Ectodermal cell (in vitro differentiated cells): ENCODE measurements around the gene SMIM7.

Source experiments
- H3K27ac ChIP-seq: 2 replicates; pipeline ENCODE4 v1.7.0; 2013; ENCODE audit warnings: mild to moderate bottlenecking, low read depth, low read length; ENCODE audit not compliant: insufficient read depth, poor library complexity, severe bottlenecking
- H3K27me3 ChIP-seq: 2 replicates; pipeline ENCODE4 v1.7.0; 2013; ENCODE audit warnings: mild to moderate bottlenecking, low read length; ENCODE audit not compliant: insufficient read depth, control insufficient read depth, poor library complexity, severe bottlenecking
- H3K36me3 ChIP-seq: one replicate; pipeline ENCODE4 v1.7.0; 2013; ENCODE audit warnings: low read length; ENCODE audit not compliant: control insufficient read depth, insufficient read depth
- H3K4me1 ChIP-seq: one replicate; pipeline ENCODE4 v1.7.0; 2013; ENCODE audit warnings: low read length; ENCODE audit not compliant: control insufficient read depth, insufficient read depth
- H3K4me3 ChIP-seq: 2 replicates; pipeline ENCODE4 v1.7.0; 2013; ENCODE audit warnings: low read depth, low read length, control low read depth; ENCODE audit not compliant: insufficient read depth
- H3K9me3 ChIP-seq: 2 replicates; pipeline ENCODE4 v1.7.0; 2013; ENCODE audit warnings: mild to moderate bottlenecking, low read length, moderate library complexity; ENCODE audit not compliant: control insufficient read depth
- WGBS, 2 experiments: methylation state at CpG; one replicate each; pipeline ENCODE4 v1.1.7; 2013; ENCODE audit warnings: missing lambda C conversion rate in 2 of 2; 5-methylcytosine and 5-hydroxymethylcytosine counted together

SMIM7 gene

DNA sequence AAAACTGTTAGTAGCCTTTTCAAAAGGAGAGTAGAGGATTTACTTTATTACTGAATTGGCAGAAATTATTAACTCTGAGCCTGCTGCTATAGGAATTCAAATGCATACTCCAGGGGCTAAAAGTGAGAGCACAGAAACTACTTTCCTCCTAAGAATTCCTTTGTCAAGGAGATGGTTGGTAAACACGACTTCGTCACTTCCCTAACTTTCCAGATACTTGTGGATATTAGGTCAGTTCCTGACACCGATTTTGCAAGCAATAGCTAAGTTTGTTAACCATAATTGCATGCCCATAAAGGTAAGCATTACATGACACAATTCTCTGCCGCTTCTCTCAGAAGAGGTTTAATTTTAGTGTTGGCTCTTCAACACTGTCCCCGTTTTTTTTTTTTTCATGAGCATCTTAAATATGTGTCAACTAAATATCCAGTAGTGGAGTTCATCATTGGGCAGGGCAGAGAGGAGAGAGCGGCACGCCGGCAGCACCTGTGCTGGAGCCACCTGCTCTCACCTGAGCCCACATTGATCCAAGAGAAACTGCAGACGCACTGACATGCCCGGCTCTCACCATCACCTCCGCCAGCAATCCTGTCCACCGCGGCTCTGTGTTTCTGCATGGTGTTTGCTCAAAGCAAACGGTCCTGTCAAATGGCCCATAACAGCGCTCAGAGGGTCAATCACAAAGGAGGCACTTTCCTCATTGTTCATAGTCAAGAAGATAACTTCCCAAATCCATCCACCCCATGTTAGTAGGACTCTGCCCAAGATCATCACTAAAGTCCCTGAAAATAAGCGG, 34.6 kb downstream of the SMIM7 start:
- Histone ChIP-seq H3K9me3 (no peaks in the 10 kb centered on the region), H3K36me3 (no peaks in the 10 kb centered on the region), H3K4me1 (peaks cover 4% of the 10 kb centered on the region), H3K4me3 (no peak overlapping the region), H3K27me3 (no peaks in the 10 kb centered on the region), H3K27ac (no peak overlapping the region)
- 91 to 93% methylated on average over 16 of the region's 16 CpGs for WGBS, 2 experiments

GRCh38 chr19:16624236-16624635, 35.7 kb downstream of the SMIM7 start:
- no peaks in the 10 kb centered on the region for H3K36me3 ChIP-seq
- no peaks in the 10 kb centered on the region for H3K27me3 ChIP-seq
- 93% methylated on average over 10 of the region's 10 CpGs for WGBS, 2 experiments
- H3K27ac ChIP-seq, result no peak overlapping the region
- no peaks in the 10 kb centered on the region for H3K9me3 ChIP-seq
- H3K4me3 ChIP-seq, result no peak overlapping the region
- peaks cover 4% of the 10 kb centered on the region for H3K4me1 ChIP-seq

GRCh38 chr19:16623576-16623975, 36.4 kb downstream of the SMIM7 start:
- Histone ChIP-seq H3K9me3 (no peaks in the 10 kb centered on the region), H3K36me3 (no peaks in the 10 kb centered on the region), H3K27ac (no peak overlapping the region), H3K4me1 (peaks cover 4% of the 10 kb centered on the region), H3K27me3 (no peaks in the 10 kb centered on the region), H3K4me3 (no peak overlapping the region)
- WGBS, 2 experiments, result 90 to 94% methylated on average over 6 of the region's 6 CpGs

DNA sequence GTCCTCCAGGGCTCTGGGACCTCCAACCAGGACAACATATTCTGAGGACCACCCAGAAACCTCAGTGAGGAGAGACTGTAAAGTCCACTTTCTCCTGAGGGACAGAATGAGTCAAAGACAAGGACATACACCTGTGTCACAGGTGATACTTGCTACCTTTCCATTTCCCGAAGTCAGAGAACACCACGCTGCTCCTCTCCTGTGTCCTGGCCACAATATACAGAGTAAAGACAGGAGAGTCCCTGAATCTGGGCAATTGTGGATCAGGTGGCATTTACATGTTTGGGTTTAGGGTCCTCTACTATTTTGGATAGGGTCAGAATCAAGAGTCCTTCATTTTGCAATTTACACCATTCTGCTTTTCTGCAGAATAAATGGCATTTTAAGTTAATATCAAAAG, 36.9 kb downstream of the SMIM7 start:
- H3K9me3 ChIP-seq, result no peaks in the 10 kb centered on the region
- no peaks in the 10 kb centered on the region for H3K27me3 ChIP-seq
- no peak overlapping the region for H3K27ac ChIP-seq
- H3K36me3 ChIP-seq, result no peaks in the 10 kb centered on the region
- H3K4me1 ChIP-seq, result peaks cover 4% of the 10 kb centered on the region
- 98% methylated on average over 2 of the region's 2 CpGs for WGBS, 2 experiments
- no peak overlapping the region for H3K4me3 ChIP-seq

DNA sequence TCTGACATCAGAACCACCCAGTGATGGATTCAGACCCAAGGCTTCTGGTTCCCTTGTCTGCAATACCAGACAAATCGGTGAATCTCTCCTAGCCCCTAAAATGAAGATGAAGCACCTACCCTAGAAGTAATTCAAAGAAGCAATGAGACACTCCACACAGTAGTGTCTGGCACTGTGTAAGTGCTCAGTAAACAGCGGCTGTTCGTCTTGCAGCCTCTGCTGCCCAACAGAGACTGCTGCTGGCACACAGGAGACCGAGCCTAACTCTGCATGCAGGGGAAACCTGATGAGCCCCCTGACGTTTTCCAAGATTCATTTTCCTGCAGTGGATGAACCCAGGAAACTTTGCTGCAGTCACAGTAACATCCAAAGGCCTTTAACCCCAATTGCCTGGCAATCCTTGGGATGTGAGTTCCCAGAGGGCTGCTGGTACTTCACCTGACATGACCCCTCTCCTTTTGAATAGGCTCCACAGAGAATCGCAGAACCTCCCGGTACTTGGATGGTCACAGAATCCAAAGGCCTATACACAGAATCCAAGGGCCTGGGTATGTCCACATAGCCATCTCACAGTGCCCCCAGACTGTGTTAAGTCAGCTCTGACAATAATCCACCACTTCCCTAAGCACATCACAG, 38.7 kb downstream of the SMIM7 start:
- Histone ChIP-seq H3K4me1 (peaks cover 4% of the 10 kb centered on the region), H3K27ac (no peak overlapping the region), H3K4me3 (no peak overlapping the region), H3K36me3 (no peaks in the 10 kb centered on the region), H3K27me3 (no peaks in the 10 kb centered on the region), H3K9me3 (no peaks in the 10 kb centered on the region)
- WGBS, 2 experiments, result 88 to 92% methylated on average over 7 of the region's 7 CpGs

DNA sequence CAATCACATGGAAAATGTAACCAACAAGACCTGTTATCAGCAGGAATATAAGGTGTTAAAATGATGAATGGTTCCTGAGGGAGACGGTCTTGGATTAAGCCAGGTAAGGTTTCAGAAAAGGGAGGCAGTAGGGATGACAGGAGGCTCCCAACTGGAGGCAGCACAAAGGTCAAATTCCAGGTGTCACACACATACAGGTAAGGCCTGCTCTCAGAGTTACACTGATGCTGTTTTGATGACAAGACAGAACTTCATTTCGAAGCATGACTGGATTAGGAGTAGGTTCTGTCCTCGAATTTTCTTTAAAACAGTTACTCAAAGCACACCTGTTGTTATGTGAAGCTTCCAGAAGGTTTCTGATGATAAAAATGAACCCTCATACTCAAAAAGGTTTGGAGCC, 39.4 kb downstream of the SMIM7 start:
- 82 to 92% methylated on average over 3 of the region's 3 CpGs for WGBS, 2 experiments
- Histone ChIP-seq H3K27me3 (no peaks in the 10 kb centered on the region), H3K9me3 (no peaks in the 10 kb centered on the region), H3K36me3 (no peaks in the 10 kb centered on the region), H3K4me3 (no peak overlapping the region), H3K4me1 (peaks cover 5% of the 10 kb centered on the region), H3K27ac (no peak overlapping the region)

- H3K27ac ChIP-seq, result no peak overlapping the region
- WGBS, 2 experiments, result 86 to 96% methylated on average over 5 of the region's 5 CpGs
- H3K36me3 ChIP-seq, result no peaks in the 10 kb centered on the region
- H3K4me3 ChIP-seq, result no peak overlapping the region
- H3K9me3 ChIP-seq, result no peaks in the 10 kb centered on the region
- peaks cover 5% of the 10 kb centered on the region for H3K4me1 ChIP-seq
- H3K27me3 ChIP-seq, result no peaks in the 10 kb centered on the region
Measured at GRCh38 chr19:16620018-16620417, 39.9 kb downstream of the SMIM7 start.

GRCh38 chr19:16619457-16619856, 40.5 kb downstream of the SMIM7 start:
- H3K27me3 ChIP-seq, result no peaks in the 10 kb centered on the region
- no peaks in the 10 kb centered on the region for H3K36me3 ChIP-seq
- H3K27ac ChIP-seq, result no peak overlapping the region
- H3K4me3 ChIP-seq, result no peak overlapping the region
- H3K4me1 ChIP-seq, result peaks cover 5% of the 10 kb centered on the region
- WGBS, 2 experiments, result 89 to 93% methylated on average over 7 of the region's 7 CpGs
- H3K9me3 ChIP-seq, result no peaks in the 10 kb centered on the region

DNA sequence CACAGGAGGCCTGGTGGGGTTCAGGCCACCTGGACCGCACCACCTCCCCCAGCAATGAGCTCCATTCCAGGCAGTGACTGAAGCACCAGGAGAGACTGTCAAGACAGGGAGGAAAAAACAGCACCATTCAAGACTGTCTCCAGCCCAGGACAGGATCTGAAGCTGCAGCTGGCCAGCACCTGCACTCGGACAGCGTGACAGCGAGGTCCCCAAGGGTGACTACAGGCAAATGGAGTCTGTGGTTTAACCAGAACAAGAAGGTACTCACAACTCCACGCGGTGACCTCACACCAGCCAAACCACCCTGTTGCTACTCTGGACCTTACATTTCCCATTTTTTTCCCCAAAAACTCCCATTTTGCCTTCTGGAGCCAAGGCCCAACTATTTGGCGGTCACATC, 41.7 kb downstream of the SMIM7 start:
- Histone ChIP-seq H3K4me1 (peaks cover 5% of the 10 kb centered on the region), H3K27ac (no peak overlapping the region)
- WGBS, 2 experiments, result 95 to 96% methylated on average over 7 of the region's 7 CpGs

DNA sequence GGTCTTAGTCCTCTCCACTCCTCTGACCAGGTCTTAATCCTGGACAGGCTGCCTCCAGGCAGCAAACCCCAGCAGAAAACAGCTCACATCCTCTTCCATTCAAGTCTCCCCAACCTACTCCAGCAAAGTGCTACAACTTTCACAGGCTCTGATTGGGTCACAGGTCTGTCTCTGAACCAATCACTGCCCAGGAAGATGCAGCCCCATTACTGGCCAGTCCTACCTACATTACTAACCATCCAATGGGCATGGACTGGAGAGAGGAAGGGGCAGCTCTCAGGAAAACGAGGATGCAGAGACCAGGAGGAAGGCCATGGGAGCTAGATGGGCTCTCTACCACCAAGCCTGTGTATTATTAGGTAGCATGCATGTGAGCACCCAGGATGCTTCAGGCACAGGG, 44.1 kb downstream of the SMIM7 start:
- Histone ChIP-seq H3K4me1 (peaks cover 5% of the 10 kb centered on the region), H3K36me3 (no peaks in the 10 kb centered on the region), H3K27ac (no peak overlapping the region), H3K9me3 (no peaks in the 10 kb centered on the region), H3K27me3 (no peaks in the 10 kb centered on the region), H3K4me3 (no peak overlapping the region)
- WGBS, 2 experiments, result 63 to 65% methylated on average over 1 of the region's 1 CpG

More for the DNA sequence above, 41.7 kb downstream of the SMIM7 start:
- Histone ChIP-seq H3K9me3 (no peaks in the 10 kb centered on the region), H3K4me3 (no peak overlapping the region), H3K36me3 (no peaks in the 10 kb centered on the region), H3K27me3 (no peaks in the 10 kb centered on the region)
